DOHH2 (cell line): ENCODE results near the gene ACSF2.

ENCODE experiments used
- CTCF ChIP-seq: fragments of 200-600 bp; sonication (generic); IDR thresholded peaks from one replicate; pipeline ENCODE4 v1.5.1; 2014; ENCODE audit warnings: antibody characterized with exemption, mild to moderate bottlenecking, low read depth, low read length; ENCODE audit not compliant: poor library complexity, severe bottlenecking
- EZH2phosphoT487 ChIP-seq: fragments of 200-600 bp; sonication (generic); IDR thresholded peaks from 2 replicates; pipeline ENCODE4 v1.6.1; 2017; ENCODE audit warnings: borderline replicate concordance, mild to moderate bottlenecking, antibody characterized with exemption, low read length, moderate library complexity, mixed read lengths

- TF ChIP-seq CTCF (no peak), EZH2phosphoT487 (no peak)
Observed at GRCh38 chr17:50505591-50506130, 79.6 kb downstream of the ACSF2 start.
